PC-3 (cell line): ENCODE results near the gene LRRFIP1.

Source experiments
- CTCF ChIP-seq: fragments of 300-600 bp; sonication (generic); conservative IDR thresholded peaks from 2 replicates; pipeline ENCODE4 v1.5.1; 2017; ENCODE audit warnings: antibody characterized with exemption, low read depth, mild to moderate bottlenecking, low read length
- EZH2 ChIP-seq: fragments of 300-600 bp; sonication (generic); IDR thresholded peaks from one replicate; pipeline ENCODE4 v1.6.1; 2017; ENCODE audit warnings: antibody characterized with exemption, mild to moderate bottlenecking, low read length; ENCODE audit not compliant: unreplicated experiment
- EZH2phosphoT487 ChIP-seq: fragments of 300-600 bp; sonication (generic); IDR thresholded peaks from 2 replicates; pipeline ENCODE4 v1.6.1; 2018; ENCODE audit warnings: mild to moderate bottlenecking, antibody characterized with exemption, low read length, borderline replicate concordance

GRCh38 chr2:237591141-237591881, 36.1 kb upstream of the LRRFIP1 start:
- TF ChIP-seq CTCF (no peak), EZH2 (no peak), EZH2phosphoT487 (no peak)
